Measurements from ENCODE around the gene ZNF451.
"Not testable (repeated sequence)": the region's sequence is repeated elsewhere in the genome, so short reads cannot be mapped to it uniquely, and the experiment has no call there.

The ZNF451 gene

DNA sequence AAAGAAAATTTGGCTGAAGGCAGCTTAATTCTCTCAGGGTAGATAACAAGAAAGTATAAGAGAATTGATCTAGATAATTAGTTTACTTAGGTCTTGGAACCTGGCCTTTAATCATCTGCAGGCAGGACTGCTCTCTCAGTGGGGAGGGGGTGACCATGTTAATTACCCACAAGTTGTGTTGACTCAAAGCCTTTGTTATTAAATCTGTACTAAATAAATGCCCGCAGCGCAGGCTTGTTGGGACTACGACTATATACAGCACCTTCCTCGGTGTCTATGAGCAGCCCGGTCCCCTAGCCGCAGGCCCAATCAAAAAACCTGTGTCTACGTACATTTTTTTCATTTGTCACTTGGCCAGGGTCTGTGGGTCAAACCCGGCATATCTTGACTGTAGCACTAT is 15.6 kb upstream of the ZNF451 start:
- H3K27me3 Mint-ChIP-seq = no peaks in the 10 kb centered on the region
- no peak overlapping the region for H3K27ac Mint-ChIP-seq
- H3K9me3 Mint-ChIP-seq = no peaks in the 10 kb centered on the region
- H3K4me3 Mint-ChIP-seq = no peak overlapping the region
- H3K36me3 Mint-ChIP-seq = peaks cover 6% of the 10 kb centered on the region
- no peaks in the 10 kb centered on the region for H3K4me1 Mint-ChIP-seq
- CTCF ChIA-PET = no interaction called here
- no peak for DNase-seq

DNA sequence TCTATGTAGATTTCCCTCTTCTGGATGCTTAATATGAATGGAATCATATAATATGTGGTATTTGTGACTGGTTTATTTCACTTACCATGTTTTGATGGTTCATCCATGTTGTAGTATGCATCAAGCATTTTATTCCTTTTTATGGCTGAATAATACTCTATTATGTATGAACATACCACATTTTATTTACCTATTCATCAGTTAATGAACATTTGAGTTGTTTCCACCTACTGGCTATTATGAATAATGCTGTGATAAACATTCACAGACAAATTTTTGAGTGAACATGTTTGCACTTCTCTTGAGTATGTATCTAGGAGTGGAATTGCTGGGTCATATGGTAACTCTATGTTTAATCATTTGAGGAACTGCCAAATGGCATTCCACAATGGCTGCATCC is 14.9 kb upstream of the ZNF451 start:
- no peak overlapping the region for H3K4me3 Mint-ChIP-seq
- no peaks in the 10 kb centered on the region for H3K27me3 Mint-ChIP-seq
- CTCF ChIA-PET = no interaction called here
- no peaks in the 10 kb centered on the region for H3K9me3 Mint-ChIP-seq
- no peak overlapping the region for H3K27ac Mint-ChIP-seq
- DNase-seq = no peak
- H3K36me3 Mint-ChIP-seq = peaks cover 6% of the 10 kb centered on the region
- H3K4me1 Mint-ChIP-seq = no peaks in the 10 kb centered on the region

DNA sequence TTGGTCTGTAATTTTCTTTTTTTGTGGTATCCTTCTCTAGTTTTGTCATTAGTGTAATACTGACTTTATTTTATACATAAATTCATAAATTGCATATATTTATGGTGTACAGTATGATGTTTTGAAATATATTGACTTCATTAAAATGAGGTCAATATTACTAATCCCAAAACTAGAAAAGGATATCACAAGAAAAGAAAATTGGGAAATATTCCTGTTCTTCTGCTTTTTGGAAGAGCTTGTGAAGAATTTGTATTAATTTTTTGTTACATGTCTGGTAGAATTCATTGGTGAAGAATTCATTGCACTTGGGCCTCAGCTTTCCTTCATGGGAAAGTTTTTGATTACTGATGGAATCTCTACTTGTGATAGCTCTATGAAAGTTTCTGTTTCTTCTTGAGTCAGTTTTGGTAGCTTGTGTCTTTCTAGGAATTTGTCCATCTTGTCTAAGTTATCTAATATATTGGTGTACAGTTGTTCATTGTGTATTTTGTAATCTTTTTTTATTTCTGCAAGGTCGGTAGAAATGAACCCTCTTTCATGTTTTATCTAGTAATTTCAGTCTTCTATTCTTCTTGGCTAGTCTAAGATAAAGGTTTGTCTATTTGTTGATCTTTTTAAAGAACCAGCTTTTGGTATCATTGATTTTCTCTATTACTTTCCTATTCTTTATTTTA is 11.3 kb upstream of the ZNF451 start:
- no peak overlapping the region for H3K27ac Mint-ChIP-seq
- no peak overlapping the region for H3K4me3 Mint-ChIP-seq
- DNase-seq = no peak
- no peaks in the 10 kb centered on the region for H3K4me1 Mint-ChIP-seq
- H3K27me3 Mint-ChIP-seq = no peaks in the 10 kb centered on the region
- peaks cover 3% of the 10 kb centered on the region for H3K9me3 Mint-ChIP-seq
- CTCF ChIA-PET = no interaction called here
- H3K36me3 Mint-ChIP-seq = peaks cover 12% of the 10 kb centered on the region

DNA sequence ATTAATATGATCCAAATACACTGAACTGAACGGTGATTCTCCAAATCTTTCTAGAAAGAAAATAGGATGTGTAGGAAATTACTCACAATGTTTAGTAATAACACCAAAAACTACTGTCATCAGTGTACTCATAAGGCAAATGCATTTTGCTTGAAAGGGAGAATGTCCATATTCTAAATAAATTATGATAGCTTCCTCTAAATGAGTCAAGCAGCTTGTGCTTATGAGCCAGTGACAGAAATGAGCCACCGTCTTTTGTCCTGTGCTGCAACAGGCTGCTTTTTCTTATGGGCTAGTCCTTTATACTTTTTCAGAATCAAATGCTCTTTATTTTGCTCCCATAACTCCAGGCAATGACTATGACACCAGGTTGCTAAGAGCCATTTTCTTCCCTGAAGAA is 4.5 kb upstream of the ZNF451 start:
- Mint-ChIP-seq H3K27me3 (no peaks in the 10 kb centered on the region), H3K4me1 (peaks cover 9% of the 10 kb centered on the region), H3K9me3 (no peaks in the 10 kb centered on the region), H3K27ac (no peak overlapping the region), H3K36me3 (peaks cover 2% of the 10 kb centered on the region), H3K4me3 (no peak overlapping the region)
- DNase-seq = no peak
- CTCF ChIA-PET = no interaction called here

DNA sequence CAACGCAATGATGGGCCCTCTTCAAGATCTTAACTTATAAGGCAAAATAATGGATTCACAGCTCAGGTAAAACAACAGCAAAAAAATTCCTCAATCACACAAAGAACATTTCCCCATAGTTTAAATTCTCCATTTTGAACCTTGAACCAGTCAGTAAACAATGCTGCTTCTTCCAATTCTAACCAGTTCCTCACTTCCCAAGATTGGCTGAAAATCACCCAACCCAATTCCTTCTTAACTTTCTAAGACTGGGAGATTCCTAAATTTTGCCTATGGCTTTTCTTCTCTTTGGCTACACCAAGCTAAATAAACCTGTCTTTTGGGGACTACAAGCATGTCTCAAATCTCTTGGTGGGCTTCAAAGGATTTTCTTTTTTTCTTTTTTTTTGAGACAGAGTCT is 3.1 kb upstream of the ZNF451 start:
- Mint-ChIP-seq H3K9me3 (no peaks in the 10 kb centered on the region), H3K27me3 (no peaks in the 10 kb centered on the region), H3K27ac (no peak overlapping the region), H3K4me1 (peaks cover 16% of the 10 kb centered on the region), H3K4me3 (no peak overlapping the region), H3K36me3 (peaks cover 6% of the 10 kb centered on the region)
- no peak for DNase-seq
- CTCF ChIA-PET = no interaction called here

DNA sequence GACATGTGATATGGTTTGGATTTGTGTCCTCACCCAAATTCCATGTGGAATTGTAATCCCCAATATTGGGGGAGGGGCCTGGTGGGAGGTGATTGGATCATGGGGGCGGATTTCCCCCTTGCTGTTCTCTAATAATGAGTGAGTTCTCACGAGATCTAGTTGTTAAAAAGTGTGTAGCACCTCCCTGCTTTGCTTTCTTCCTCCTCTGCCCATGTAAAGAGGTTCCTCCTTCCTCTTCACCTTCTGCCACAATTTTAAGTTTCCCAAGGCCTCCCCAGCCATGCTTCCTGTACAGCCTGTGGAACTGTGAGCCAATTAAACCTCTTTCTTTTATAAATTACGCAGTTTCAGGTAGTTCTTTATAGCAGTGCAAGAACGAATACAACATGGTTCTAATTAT is 2.1 kb upstream of the ZNF451 start:
- Mint-ChIP-seq H3K27ac (no peak overlapping the region), H3K36me3 (peaks cover 13% of the 10 kb centered on the region), H3K9me3 (no peaks in the 10 kb centered on the region), H3K4me3 (no peak overlapping the region), H3K27me3 (no peaks in the 10 kb centered on the region), H3K4me1 (peaks cover 24% of the 10 kb centered on the region)
- DNase-seq = no peak
- CTCF ChIA-PET = no interaction called here

DNA sequence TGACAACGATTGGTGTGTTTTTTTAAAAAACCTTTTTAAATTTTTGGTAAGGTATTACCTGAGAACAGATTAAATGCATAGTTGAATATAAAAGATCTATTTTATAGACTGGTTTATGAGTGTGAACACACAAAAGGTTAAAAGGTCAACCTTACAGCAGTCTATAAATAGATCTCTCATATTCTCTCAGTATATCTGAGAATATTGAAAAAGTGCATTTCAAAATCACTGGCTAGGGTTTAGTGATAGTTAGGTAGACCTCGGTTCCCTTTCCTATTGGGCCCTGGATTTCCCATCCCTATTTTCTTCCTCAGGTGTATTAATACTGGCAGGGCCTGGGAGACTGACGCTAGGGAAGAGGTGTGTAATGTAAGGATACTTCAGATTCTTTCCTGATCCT is 723 bp upstream of the ZNF451 start:
- Mint-ChIP-seq H3K36me3 (peaks cover 18% of the 10 kb centered on the region), H3K27me3 (no peaks in the 10 kb centered on the region), H3K4me3 (peak overlapping the region; percentile 76), H3K4me1 (peaks cover 34% of the 10 kb centered on the region), H3K27ac (peak overlapping the region; percentile 95), H3K9me3 (no peaks in the 10 kb centered on the region)
- CTCF ChIA-PET = interaction anchor here (1.4 kb wide), 1 partner anchor 101 kb away, joined by 6 read pairs; no protein-coding TSS in a partner anchor
- no peak for DNase-seq

DNA sequence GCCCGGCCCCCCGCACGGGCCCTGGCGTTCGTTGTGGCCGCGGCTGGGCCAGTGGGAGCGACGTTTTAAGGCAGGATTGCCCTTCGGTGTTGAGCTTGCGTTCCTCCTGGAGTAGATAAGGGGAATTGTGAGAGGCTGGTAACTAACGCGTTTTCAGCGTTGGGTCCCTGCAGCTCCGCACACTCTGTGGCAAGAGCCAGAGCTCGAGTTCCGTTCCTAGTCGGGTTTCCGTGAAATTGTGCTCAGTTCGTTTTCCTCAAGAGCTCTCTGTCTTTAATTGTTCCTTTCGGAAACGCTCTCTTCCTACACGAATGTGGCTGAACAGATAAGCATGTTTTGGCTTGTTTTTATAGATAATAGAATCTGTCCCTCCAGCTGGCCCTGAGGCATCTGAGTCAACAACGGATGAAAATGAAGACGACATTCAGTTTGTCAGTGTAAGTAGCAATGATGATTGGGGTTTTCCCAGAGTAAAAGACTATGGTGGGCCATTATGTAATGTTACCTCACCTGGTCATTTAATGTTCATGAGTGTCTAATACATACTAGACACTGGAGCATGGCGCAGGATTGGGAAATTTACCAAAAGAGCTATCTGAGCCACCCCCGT is 575 bp downstream of the ZNF451 start:
- Mint-ChIP-seq H3K4me1 (peaks cover 37% of the 10 kb centered on the region), H3K36me3 (peaks cover 22% of the 10 kb centered on the region), H3K4me3 (peak overlapping the region; percentile 76)
- DNase-seq, H3K27ac Mint-ChIP-seq, CTCF ChIA-PET, H3K27me3 Mint-ChIP-seq, H3K9me3 Mint-ChIP-seq: not testable (repeated sequence)

DNA sequence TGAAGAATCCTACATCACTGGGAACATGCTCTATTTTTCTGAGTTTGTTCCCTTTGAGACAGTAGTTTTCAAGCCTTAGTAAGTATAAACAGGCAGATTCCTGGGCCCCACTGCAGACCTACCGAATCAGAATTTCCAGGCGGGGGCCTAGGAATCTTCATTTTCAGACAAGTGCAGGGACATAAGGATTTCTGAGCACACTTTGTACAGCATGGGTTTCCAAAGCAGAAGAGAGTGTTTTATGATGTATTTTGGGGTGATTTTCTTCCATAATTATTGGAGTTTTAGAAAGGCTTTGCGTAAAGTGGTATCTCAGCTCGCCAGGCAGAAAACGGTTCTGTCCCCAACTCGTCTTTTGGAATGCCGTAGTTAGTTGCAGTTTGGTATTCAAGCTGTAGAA is 1.4 kb downstream of the ZNF451 start:
- H3K27me3 Mint-ChIP-seq, DNase-seq, CTCF ChIA-PET, H3K9me3 Mint-ChIP-seq: not testable (repeated sequence)
- H3K36me3 Mint-ChIP-seq = peaks cover 24% of the 10 kb centered on the region
- peak overlapping the region; percentile 70 for H3K27ac Mint-ChIP-seq
- H3K4me1 Mint-ChIP-seq = peaks cover 39% of the 10 kb centered on the region
- peak overlapping the region; percentile 74 for H3K4me3 Mint-ChIP-seq

DNA sequence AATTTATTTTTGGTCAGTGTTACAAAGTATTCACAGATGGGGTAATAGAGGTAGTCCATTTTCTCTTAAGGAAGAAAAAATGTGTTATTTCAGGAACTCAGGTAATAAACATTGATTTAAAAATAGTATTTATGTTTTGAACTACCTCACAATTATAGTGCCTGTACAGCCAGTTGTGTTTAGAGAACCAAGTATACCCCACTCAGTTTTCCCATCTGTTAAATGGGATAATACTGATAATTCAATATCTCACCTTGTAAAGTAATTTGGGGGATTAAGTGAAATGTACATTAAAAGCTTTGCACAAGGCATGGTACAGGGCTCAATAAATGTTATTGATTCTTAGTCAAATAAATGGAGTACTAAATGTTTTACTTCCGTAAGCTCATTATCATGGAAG is 4.7 kb downstream of the ZNF451 start:
- H3K27me3 Mint-ChIP-seq = no peaks in the 10 kb centered on the region
- CTCF ChIA-PET = no interaction called here
- H3K9me3 Mint-ChIP-seq = no peaks in the 10 kb centered on the region
- H3K36me3 Mint-ChIP-seq = peaks cover 44% of the 10 kb centered on the region
- H3K4me1 Mint-ChIP-seq = peaks cover 34% of the 10 kb centered on the region
- no peak overlapping the region for H3K27ac Mint-ChIP-seq
- no peak overlapping the region for H3K4me3 Mint-ChIP-seq
- no peak for DNase-seq

DNA sequence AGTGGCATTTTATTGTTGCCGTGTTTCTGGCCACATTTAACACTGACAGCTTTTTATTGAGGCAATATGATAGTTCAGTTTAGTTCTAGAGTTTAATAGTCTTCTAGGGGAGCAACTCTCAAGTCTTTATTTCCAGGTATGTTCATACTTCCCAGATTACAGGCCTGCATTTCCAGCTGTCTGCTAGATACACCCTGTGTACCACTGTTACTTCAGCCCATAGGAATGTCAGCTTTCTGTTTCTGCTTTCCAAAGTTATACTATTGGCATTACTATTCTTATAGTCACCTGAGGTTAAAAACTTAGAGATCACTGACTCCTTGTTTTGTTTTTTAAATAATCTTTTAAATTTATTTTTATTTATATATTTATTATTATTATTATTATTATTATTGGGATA is 7.6 kb downstream of the ZNF451 start:
- Mint-ChIP-seq H3K36me3 (peaks cover 60% of the 10 kb centered on the region), H3K27me3 (no peaks in the 10 kb centered on the region), H3K4me1 (peaks cover 25% of the 10 kb centered on the region), H3K27ac (no peak overlapping the region), H3K4me3 (no peak overlapping the region), H3K9me3 (no peaks in the 10 kb centered on the region)
- no peak for DNase-seq
- CTCF ChIA-PET = no interaction called here

DNA sequence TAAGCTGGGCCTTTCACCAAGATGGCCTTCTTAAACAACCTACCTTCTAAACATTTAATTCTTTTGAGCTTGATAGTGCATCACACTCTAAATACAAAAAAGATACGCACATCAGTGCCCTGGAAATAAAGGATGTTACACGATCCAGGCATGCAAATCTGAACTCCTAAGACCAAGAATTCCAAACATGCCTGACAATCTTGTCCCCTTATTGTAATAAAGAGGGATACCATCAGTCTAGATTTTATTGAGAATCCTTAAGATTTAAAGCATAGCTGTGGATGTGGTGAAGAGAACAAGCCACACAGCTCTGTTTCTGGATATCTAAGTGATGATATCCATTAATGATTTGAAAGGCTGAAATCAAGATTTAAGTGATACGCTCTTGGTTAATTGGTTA is 13.0 kb downstream of the ZNF451 start:
- Mint-ChIP-seq H3K27me3 (no peaks in the 10 kb centered on the region), H3K4me1 (peaks cover 9% of the 10 kb centered on the region), H3K36me3 (peaks cover 60% of the 10 kb centered on the region), H3K27ac (no peak overlapping the region), H3K9me3 (no peaks in the 10 kb centered on the region), H3K4me3 (no peak overlapping the region)
- no peak for DNase-seq
- CTCF ChIA-PET = no interaction called here

DNA sequence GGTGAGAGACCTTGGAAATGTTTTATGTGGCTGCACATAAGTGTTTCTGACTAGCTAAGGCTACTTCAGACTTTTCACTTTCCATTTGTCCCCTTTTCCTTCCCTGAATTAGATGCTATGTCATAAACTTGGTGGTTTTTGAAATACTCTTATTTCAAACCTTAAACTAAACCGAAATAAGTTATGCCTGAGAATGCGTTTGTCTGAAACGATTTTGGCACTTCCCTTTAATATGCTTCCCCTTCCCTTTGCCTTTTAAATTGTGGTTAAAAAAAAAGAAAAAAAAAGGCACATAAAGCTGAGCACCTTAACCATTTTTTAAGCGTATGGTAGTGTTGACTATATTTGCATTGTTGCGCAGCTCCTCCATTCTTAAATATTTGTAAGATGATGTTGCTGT is 14.3 kb downstream of the ZNF451 start:
- Mint-ChIP-seq H3K9me3 (no peaks in the 10 kb centered on the region), H3K4me1 (peaks cover 7% of the 10 kb centered on the region), H3K27me3 (no peaks in the 10 kb centered on the region), H3K4me3 (no peak overlapping the region), H3K27ac (no peak overlapping the region), H3K36me3 (peaks cover 56% of the 10 kb centered on the region)
- no peak for DNase-seq
- CTCF ChIA-PET = no interaction called here

DNA sequence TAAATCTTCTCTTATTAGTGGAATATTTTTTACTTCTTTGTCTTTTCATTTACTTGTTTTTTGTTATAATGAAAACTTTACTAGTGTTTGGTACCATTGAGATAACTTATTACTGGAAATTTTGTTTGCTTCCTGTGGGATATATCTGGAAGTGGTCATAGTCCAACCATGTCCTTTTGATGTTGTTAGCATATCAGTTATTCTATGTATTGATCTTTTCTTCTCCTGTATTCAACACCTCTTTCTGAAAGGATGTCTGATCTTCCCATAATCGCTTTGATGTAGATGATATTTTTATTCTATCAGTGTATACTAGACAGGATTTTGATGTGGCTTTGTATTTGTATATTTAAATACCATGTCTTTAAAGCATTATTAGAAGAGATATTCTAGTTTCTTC is 17.0 kb downstream of the ZNF451 start:
- H3K9me3 Mint-ChIP-seq = no peaks in the 10 kb centered on the region
- no peak for DNase-seq
- no peak overlapping the region for H3K27ac Mint-ChIP-seq
- peaks cover 9% of the 10 kb centered on the region for H3K4me1 Mint-ChIP-seq
- CTCF ChIA-PET = no interaction called here
- H3K27me3 Mint-ChIP-seq = no peaks in the 10 kb centered on the region
- H3K4me3 Mint-ChIP-seq = no peak overlapping the region
- H3K36me3 Mint-ChIP-seq = peaks cover 34% of the 10 kb centered on the region

DNA sequence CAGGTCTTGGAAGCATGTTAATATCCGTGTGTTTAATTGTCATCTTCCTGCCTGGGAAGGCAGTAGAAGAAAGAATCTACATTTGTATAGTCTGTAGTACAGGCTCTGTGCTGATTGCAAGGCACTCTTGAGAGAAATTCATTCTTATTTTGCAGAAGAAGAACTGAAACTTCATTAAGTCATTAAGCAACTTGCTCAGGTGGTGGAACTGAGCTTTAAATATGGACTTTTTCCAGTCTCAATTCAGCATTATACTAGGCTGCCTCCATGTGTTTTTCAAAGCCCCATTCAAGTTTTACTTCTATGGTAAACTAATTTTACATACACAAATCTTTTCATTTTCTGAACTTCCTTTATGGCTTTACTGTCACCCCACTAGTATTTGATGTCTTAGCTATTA is 18.7 kb downstream of the ZNF451 start:
- Mint-ChIP-seq H3K9me3 (no peaks in the 10 kb centered on the region), H3K27ac (no peak overlapping the region), H3K36me3 (peaks cover 22% of the 10 kb centered on the region), H3K4me3 (no peak overlapping the region), H3K27me3 (no peaks in the 10 kb centered on the region), H3K4me1 (peaks cover 9% of the 10 kb centered on the region)
- CTCF ChIA-PET = no interaction called here
- no peak for DNase-seq

Data from activated naive CD4-positive, alpha-beta T cell treated with anti-CD3 and anti-CD28 coated beads, Interleukin-2, amount 10 ng/mL, durations not matched to agents 7 days and 5 days (primary cell).